ENCODE data around the gene MYRFL. TPM values are rescaled to one million over a fixed set of nuclear protein-coding genes. Genes with fewer than 3 reads are reported as not detected.

The MYRFL gene
- total and polyA plus RNA-seq, 2 of the 8 experiments (the other 6 are each of a cell fraction or from before 2014, with no cell fraction given), result 1.1 to 2.0 TPM

DNA sequence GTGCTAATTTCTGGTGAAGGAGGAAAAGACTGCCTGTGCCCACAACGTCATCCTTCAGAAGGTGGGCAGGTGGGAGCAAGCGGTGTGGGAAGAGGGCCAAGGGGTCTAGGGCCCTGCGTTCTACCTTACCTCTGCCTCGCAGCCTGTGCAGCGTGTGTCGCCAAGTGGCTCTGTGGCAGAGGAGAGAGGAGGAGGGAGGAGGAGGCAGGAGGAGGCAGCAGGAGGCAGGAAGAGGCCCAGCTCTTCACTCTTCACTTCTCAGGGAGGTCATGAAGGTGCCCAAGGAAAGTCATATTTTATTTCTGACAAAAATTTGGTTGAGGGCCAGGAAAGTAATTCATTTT lies 177.9 kb downstream of the MYRFL start:
- CTCF ChIA-PET (ENCODE audit: partially characterized antibody), result no interaction called here
- no peak overlapping the region for H3K4me3 ChIP-seq (ENCODE audit: extremely low read depth in 1 of 4, insufficient read depth in 2 of 4, low read depth in 3 of 4, low read length in 4 of 4)
- H3K56ac ChIP-seq (replicated peaks; ENCODE audit: insufficient read length, low read depth, low read length), result no peak overlapping the region
- no peaks in the 10 kb centered on the region for H3K79me2 ChIP-seq (ENCODE audit: control insufficient read depth in 1 of 2, insufficient read depth in 2 of 2, low read length in 2 of 2)
- H3K27me3 ChIP-seq (replicated peaks in 1 of 4; ENCODE audit: control insufficient read depth in 3 of 4, extremely low read depth in 1 of 4, insufficient read depth in 3 of 4, low read length in 3 of 4), result no peaks in the 10 kb centered on the region
- no peak overlapping the region for H4K91ac ChIP-seq (replicated peaks; ENCODE audit: insufficient read length, low read length)
- WGBS, 2 experiments (ENCODE audit: extremely low coverage in 1 of 2, insufficient coverage in 1 of 2, insufficient read length in 1 of 2, insufficient replicate concordance in 2 of 2, low coverage in 1 of 2, low lambda C conversion rate in 2 of 2, missing lambda C conversion rate in 1 of 2), result 72% methylated on average over 6 of the region's 6 CpGs; no CpG with 5 or more reads in 1 of the 2 experiments
- no peak for DNase-seq (ENCODE audit: low read depth in 1 of 2, low spot score in 2 of 2)
- no peak overlapping the region; the same call in 1 of the 2 replicates for H2BK12ac ChIP-seq (ENCODE audit: low read depth, low read length)
- no peak overlapping the region for H2AK5ac ChIP-seq (ENCODE audit: low read depth, low read length)
- no peak overlapping the region for H3K18ac ChIP-seq (ENCODE audit: extremely low read depth, low read length)
- H3K4ac ChIP-seq (replicated peaks; ENCODE audit: insufficient read length, low read depth, low read length), result no peak overlapping the region
- no peak overlapping the region for H2BK15ac ChIP-seq (ENCODE audit: low read length)
- no peak overlapping the region for H2BK120ac ChIP-seq (replicated peaks; ENCODE audit: low read depth, low read length)
- FAIRE-seq, result no peak
- H3K4me2 ChIP-seq (ENCODE audit: insufficient read depth in 1 of 2, low read depth in 2 of 2, low read length in 2 of 2), result no peak overlapping the region
- no peak overlapping the region for H4K5ac ChIP-seq (ENCODE audit: insufficient read length, low read depth, low read length)
- H3K4me1 ChIP-seq (replicated peaks in 1 of 4; ENCODE audit: control insufficient read depth in 3 of 4, insufficient read depth in 4 of 4, low read length in 3 of 4), result no peaks in the 10 kb centered on the region; a peak in 1 of 7 replicates
- no peak overlapping the region for H3K9ac ChIP-seq (replicated peaks in 1 of 4; ENCODE audit: extremely low read depth in 1 of 4, low read depth in 3 of 4, low read length in 3 of 4)
- no peak overlapping the region for H3K23ac ChIP-seq (ENCODE audit: insufficient read length)
- no peaks in the 10 kb centered on the region for H4K20me1 ChIP-seq (replicated peaks in 1 of 2; ENCODE audit: control insufficient read depth in 1 of 2, insufficient read depth in 2 of 2, low read length in 2 of 2)
- H3K9me3 ChIP-seq (ENCODE audit: insufficient read depth in 2 of 2, low read depth in 1 of 2, low read length in 1 of 2), result no peaks in the 10 kb centered on the region
- H2AFZ ChIP-seq (ENCODE audit: low read length), result peak overlapping the region; percentile 61; the same call in 1 of the 2 replicates
- no peak overlapping the region for H3K14ac ChIP-seq (ENCODE audit: insufficient read length)
- H2BK5ac ChIP-seq (ENCODE audit: low read depth, low read length), result no peak overlapping the region
- no peak overlapping the region; the same call in 1 of the 2 replicates for H2BK20ac ChIP-seq (ENCODE audit: low read length)
- no peaks in the 10 kb centered on the region for H3K36me3 ChIP-seq (ENCODE audit: control insufficient read depth in 2 of 4, insufficient read depth in 4 of 4, low read length in 3 of 4)
- no peak for TF ChIP-seq NRF1 (IDR thresholded peaks at IDR 0.05; ENCODE audit: low read depth, low read length)
- TF ChIP-seq POLR2AphosphoS5 (IDR thresholded peaks at IDR 0.05; ENCODE audit: low read depth, low read length), result no peak
- no peaks in the 10 kb centered on the region for H3K23me2 ChIP-seq (ENCODE audit: low read depth, low read length)
- no peak overlapping the region for H4K8ac ChIP-seq (ENCODE audit: extremely low read depth, insufficient read depth, low read length)
- no peaks in the 10 kb centered on the region for H3K79me1 ChIP-seq (ENCODE audit: low read depth, low read length)
- POLR2A ChIA-PET (ENCODE audit: partially characterized antibody), result interaction anchor here (1.5 kb wide), 1 partner anchor 11 kb away, joined by 3 read pairs; no protein-coding TSS in a partner anchor
- H3K27ac ChIP-seq (ENCODE audit: low read depth, low read length), result peak overlapping the region; percentile 28; the same call in 1 of the 2 replicates
